Tibial artery (tissue), 4 donors: ENCODE data around the gene ARHGEF6.

ENCODE experiments used
- DNase-seq, 2 donors: peaks; one replicate each; pipeline ENCODE4 v3.0.0-alpha.2; 2019
- H3K27ac ChIP-seq, 2 donors: fragments of 200-600 bp; sonication (generic) in 1 of 2; 1 replicate in 1 of 2; 2 replicates in 1 of 2; pipeline ENCODE4 v1.5.1; 2018 to 2019; ENCODE audit warnings: mild to moderate bottlenecking in 1 of 2
- H3K27me3 ChIP-seq, 2 donors: fragments of 200-600 bp; sonication (generic) in 1 of 2; one replicate each; pipeline versions ENCODE4 v1.5.1 to v1.6.0; 2016 to 2019
- H3K36me3 ChIP-seq, 3 donors: fragments of 200-600 bp; sonication (generic) in 2 of 3; one replicate each; pipeline ENCODE4 v1.5.1; 2016 to 2019; ENCODE audit warnings: mild to moderate bottlenecking in 2 of 3
- H3K4me1 ChIP-seq, 4 donors: fragments of 200-600 bp; sonication (generic) in 2 of 4; 1 replicate in 3 of 4; 2 replicates in 1 of 4; pipeline ENCODE4 v1.5.1; 2016 to 2019
- H3K4me3 ChIP-seq, 2 donors: fragments of 200-600 bp; sonication (generic) in 1 of 2; 1 replicate in 1 of 2; 2 replicates in 1 of 2; pipeline ENCODE4 v1.5.1; 2018 to 2019; ENCODE audit warnings: mild to moderate bottlenecking in 2 of 2
- H3K9me3 ChIP-seq, 3 donors: fragments of 200-600 bp; sonication (generic) in 1 of 3; one replicate each; pipeline ENCODE4 v1.5.1; 2016 to 2019
- intact Hi-C: fragments of 100-400 bp; cut with DNase I; formaldehyde crosslinking; loops from one replicate; pipeline ENCODE4 v1.15.0; 2023; ENCODE audit warnings: low total_unique reads
- TF ChIP-seq, protein P1 (sequence below), 2 experiments: fragments of 200-600 bp in 1 of 2; fragments of 450-650 bp in 1 of 2; IDR thresholded peaks; one replicate each; pipeline ENCODE4 v1.5.1; 2017 to 2019; ENCODE audit warnings: antibody characterized with exemption in 2 of 2, mild to moderate bottlenecking in 1 of 2, moderate library complexity in 1 of 2

The ARHGEF6 gene

DNA sequence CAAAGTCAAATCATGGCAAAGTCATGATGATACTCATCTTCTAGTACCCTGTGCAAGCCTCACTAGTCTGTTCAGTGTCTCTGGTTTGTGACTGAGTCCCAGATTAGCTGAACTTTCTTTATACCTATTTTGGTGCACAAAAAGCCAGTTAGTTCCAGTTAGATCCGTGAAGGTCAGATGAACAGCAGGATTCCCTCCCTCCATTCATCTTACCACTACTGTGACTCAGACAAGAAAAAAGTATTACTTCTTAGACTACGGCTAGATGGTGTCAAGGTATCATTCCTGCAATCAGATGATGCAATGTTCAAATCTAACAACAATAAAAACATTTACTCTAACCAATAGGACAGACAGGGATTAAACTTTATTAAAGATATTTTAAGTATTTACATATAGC lies 30.4 kb downstream of the ARHGEF6 start:
- H3K4me1 ChIP-seq = peaks cover 0 to 28% (median 1%) of the 10 kb centered on the region in 4 donors
- no peaks in the 10 kb centered on the region for H3K36me3 ChIP-seq
- TF ChIP-seq, protein P1, sequence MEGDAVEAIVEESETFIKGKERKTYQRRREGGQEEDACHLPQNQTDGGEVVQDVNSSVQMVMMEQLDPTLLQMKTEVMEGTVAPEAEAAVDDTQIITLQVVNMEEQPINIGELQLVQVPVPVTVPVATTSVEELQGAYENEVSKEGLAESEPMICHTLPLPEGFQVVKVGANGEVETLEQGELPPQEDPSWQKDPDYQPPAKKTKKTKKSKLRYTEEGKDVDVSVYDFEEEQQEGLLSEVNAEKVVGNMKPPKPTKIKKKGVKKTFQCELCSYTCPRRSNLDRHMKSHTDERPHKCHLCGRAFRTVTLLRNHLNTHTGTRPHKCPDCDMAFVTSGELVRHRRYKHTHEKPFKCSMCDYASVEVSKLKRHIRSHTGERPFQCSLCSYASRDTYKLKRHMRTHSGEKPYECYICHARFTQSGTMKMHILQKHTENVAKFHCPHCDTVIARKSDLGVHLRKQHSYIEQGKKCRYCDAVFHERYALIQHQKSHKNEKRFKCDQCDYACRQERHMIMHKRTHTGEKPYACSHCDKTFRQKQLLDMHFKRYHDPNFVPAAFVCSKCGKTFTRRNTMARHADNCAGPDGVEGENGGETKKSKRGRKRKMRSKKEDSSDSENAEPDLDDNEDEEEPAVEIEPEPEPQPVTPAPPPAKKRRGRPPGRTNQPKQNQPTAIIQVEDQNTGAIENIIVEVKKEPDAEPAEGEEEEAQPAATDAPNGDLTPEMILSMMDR (IDR thresholded peaks at IDR 0.05) = no peak
- intact Hi-C loops = no loop called here
- H3K27me3 ChIP-seq = no peaks in the 10 kb centered on the region
- H3K27ac ChIP-seq = no peak overlapping the region
- H3K9me3 ChIP-seq = no peaks in the 10 kb centered on the region
- DNase-seq = no peak
- H3K4me3 ChIP-seq = no peak overlapping the region

DNA sequence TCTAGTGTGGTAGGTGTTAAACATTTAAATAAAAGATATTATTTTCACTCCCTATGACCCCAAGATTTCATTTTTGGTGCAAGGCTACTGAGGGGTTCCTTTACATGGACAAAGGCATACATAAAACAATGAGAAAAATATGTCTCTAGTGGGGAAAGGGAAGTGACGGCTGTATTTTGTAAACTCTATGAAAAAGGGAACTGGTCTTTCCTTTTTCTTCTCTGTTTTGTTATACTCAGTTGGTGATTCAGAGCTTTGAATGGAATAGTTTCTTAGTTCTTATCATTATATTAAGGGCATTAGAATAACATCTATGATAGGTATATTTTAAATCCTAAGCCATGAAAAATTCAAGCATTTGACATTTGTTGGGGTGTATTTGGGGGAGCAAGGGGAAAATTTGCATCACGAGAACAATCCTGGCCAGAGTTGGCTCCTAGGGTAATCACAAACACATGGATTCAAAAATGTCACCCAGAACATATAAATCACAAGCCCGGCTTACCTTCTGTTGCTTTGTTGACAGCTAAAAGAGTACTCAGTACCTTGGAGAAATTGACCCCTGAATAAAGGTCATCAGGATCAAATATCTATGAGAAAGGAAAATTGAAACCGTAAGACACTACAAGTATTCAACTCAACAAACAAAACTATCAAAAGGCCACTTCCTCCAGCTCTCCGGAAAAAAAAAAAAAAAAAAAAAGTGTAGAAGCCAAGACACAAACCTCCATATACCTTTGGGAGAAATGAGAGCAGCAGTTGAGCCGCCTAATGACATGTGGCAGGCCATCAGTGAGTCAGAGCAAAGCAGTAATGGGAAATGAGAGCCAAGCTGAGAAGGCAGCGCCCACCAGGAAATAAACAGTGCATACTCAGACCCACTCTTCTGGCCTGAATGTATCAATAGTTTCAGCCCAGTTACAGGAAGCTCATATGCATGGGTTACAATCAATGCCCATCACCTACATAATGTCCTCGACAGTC lies 33.4 kb downstream of the ARHGEF6 start:
- DNase-seq = no peak
- TF ChIP-seq, protein P1 (IDR thresholded peaks at IDR 0.05) = no peak
- Histone ChIP-seq H3K4me3 (no peak overlapping the region), H3K36me3 (peaks cover 0 to 5% (median 0%) of the 10 kb centered on the region in 3 donors), H3K4me1 (peaks cover 0 to 18% (median 0%) of the 10 kb centered on the region in 4 donors), H3K9me3 (no peaks in the 10 kb centered on the region), H3K27ac (no peak overlapping the region), H3K27me3 (no peaks in the 10 kb centered on the region)
- intact Hi-C loops = no loop called here

DNA sequence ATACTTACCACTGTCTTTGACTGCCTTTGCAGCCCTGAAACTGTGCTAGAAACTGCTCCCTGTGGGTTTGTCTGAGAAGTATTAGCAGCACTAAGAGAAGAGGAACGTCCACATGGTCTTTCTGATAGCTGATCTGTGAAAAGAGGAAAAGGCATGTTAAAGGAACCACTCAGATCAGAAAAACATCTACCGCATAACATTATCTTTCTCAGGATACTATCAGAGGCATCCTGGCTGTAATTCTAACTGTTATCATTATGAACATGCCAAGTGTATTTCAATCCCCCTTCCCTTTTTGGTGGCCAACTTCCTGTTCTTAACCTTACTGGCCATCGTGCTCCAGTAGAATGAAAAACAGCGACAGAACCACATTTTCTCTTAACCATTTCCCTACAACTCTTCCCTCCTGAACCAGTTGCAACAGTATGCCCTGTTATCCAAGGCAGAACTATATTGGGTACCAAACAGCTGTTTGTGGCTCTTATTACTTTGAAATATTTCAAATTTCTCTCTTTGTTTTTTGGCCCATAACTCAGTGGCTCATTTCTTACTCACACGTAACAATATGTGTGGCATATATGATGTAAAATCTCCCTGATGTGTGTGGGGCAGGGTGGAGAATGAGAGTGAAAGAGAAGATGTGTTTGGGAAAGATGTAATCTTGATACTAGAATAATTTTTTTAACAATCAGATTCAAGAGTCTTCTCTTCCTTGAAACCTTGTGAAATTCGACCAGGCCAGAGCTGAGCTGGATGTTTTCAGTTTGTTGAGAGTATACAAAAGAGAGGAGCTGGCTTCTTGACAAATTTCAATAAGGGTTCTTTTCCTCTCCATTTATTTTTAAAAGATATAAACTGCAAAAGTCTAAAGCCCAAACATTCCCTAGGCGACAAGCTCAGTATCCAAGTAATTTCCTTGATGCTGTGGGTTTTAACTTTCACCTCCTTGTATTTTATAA lies 35.2 kb downstream of the ARHGEF6 start:
- H3K4me1 ChIP-seq = peaks cover 0 to 18% (median 0%) of the 10 kb centered on the region in 4 donors
- peaks cover 0 to 5% (median 0%) of the 10 kb centered on the region in 3 donors for H3K36me3 ChIP-seq
- DNase-seq = no peak
- H3K27ac ChIP-seq = peak overlapping the region; percentile 44 to 49
- intact Hi-C loops = no loop called here
- TF ChIP-seq, protein P1 (IDR thresholded peaks at IDR 0.05) = no peak
- H3K4me3 ChIP-seq = no peak overlapping the region
- H3K9me3 ChIP-seq = no peaks in the 10 kb centered on the region
- H3K27me3 ChIP-seq = no peaks in the 10 kb centered on the region

DNA sequence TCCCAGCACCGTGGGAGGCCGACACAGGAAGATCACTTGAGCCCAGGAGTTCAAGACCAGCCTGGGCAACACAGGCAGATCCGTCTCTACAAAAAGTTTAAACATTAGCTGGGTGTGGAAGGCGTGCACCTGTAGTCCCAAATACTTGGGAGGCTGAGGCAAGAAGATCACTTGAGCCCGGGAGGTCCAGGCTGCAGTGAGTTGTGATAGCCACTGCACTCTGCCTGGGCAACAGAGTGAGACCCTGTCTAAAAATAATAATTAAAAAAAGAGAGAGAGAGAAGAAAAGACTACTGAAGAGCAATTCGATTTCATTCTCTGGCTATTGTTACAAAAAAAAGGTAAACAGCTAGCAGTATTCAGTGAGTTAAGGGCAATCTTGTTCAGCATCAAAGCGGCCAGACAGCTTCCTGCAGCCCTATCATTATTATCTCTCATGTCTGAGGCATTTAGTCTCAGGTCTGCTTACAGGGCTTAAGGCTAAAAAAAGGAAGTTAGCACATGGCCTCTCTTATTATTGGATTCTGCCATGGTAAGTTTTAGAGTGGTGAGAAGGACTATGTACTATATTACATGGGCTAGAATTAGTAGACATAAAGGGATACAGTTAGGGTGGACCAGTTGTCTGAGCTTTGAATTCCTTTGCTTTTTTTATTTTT lies 37.9 kb downstream of the ARHGEF6 start:
- intact Hi-C loops = no loop called here
- TF ChIP-seq, protein P1 (IDR thresholded peaks at IDR 0.05) = no peak
- no peak for DNase-seq
- H3K27me3 ChIP-seq = no peaks in the 10 kb centered on the region
- no peak overlapping the region for H3K4me3 ChIP-seq
- peaks cover 0 to 18% (median 0%) of the 10 kb centered on the region in 4 donors for H3K4me1 ChIP-seq
- H3K36me3 ChIP-seq = peaks cover 0 to 5% (median 0%) of the 10 kb centered on the region in 3 donors
- no peak overlapping the region for H3K27ac ChIP-seq
- H3K9me3 ChIP-seq = no peaks in the 10 kb centered on the region
